GM19023 (cell line): Measurements from ENCODE around the gene ARHGEF2.

Experiments used
- ATAC-seq: cut with Tn5 transposase; IDR thresholded peaks from one replicate; pipeline ENCODE4 v1.9.1; 2021; ENCODE audit warnings: mild to moderate bottlenecking, moderate library complexity; ENCODE audit not compliant: unreplicated experiment

The ARHGEF2 gene

DNA sequence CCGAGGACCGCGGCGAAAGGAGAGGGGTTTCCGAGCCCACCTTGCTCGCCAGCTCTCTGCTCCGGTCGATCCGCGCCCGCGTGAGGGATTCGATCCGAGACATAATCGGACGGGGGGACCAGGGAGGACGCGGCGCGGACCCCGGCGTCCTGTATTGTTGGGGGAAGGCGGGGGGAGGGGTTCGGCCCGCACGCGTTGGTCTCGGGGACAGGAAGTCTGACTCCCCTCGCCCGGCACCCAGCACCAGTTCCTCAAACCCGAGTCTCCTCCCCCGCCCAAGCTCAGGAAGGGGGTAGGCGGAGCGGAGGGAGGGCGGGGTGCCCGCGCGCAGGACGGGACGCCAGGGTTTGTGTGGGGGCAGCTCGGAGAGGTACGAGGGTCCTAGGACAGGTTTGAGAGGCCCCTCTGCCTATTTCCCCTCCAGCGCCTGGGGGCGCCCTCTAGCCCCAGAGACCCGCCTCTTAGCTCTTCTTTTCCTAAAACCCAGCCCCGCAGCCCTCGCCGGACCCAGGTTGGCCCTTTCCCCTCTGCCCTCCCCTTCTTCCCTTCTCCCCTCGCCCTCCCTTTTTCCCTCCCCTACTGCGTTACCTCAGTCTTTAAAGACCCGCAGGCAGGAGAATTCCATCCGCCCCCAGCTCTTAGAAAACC, at the start of gene ARHGEF2:
Gene ARHGEF2 (minus strand): TSS at position 223 of the 648 bp plus-strand sequence. CDS start 120 bp downstream, at position 103.
- ATAC-seq, result no peak

DNA sequence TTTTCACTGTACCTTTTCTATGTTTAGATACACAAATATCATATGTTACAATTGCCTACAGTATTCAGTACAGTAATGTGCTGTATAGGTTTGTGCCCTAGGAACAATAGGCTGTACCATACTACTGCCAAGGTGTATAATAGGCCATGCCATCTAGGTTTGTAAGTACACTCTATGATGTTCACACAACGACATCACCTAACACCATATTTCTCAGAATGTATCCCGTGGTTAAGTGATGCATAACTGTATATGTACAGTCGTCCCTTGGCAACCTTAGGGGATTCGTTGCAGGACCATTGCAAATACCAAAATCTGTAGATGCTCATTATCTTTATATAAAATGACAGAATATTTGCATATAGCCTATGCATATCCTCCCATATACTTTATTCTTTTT, 48.2 kb upstream of the ARHGEF2 start:
- no peak for ATAC-seq

DNA sequence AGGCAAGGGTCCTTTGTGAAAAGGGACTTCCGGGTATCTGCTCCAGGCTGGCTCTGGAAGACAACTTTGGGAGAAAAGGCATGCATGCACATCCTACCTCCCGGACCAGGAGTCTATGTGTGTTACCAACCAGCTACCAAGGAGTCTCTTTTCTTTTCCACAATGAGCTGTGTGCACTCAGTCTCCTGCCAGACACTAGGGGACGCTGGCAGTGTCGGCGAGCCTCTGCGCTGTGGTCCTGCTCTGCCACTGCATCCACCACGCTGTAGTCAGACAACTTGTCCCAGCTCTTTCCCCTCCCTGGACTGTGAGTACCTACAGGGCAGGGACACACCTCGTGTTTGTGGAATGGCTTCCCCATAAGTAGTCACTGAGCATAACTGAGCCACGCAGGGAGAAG, 47.5 kb upstream of the ARHGEF2 start:
- no peak for ATAC-seq

DNA sequence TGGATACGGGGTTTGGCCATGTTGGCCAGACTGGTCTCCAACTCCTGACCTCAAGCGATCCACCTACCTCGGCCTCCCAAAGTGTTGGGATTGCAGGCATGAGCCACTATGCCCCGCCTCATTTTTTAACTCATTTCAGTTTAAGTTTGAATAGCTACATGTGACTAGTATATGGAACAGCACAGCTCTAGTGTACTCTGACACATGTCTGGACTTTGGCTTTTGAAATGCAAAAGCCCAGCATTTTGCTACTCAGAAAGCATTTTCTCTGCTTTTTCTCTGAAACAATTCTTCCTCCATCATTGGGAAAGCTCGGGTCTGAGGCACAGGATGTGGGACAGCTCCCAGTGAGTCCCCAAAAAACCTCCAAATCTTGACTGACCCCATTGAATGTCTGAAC, 46.5 kb upstream of the ARHGEF2 start:
- no peak for ATAC-seq

DNA sequence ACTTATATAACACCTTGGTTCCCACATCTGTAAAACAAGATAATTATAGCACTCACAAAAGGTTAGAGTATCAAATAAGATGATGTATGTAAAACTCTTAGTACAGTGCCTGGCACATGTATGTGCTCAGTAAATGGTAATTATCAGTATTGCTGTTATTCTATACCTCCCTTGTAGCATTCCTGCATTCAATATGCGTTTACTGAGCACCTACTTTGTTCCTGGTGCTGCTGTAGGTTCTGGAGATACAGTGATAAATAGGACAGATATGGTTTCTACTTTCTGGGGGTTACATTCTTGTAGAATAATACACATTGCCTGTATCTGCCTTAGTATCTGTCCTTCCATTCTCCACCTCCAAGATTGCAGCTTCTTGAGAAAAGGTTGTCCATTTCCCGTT, 43.6 kb upstream of the ARHGEF2 start:
- no peak for ATAC-seq

DNA sequence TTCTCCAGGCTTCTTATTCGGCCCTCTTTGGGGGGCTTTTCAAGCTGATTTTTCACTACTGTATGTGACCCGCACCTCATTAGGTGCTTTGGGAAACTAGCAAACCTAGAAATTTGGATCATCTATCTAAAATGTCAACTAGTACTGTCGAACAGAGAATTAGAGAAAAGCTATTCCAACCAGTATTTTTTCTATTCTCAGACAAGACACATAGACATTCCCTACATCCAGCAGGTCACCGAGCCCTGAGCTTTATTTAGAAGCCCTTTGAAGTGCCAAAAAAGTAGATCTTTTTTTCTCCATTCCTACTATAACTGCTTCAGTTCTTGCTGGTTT, 42.7 kb upstream of the ARHGEF2 start:
- ATAC-seq, result no peak

DNA sequence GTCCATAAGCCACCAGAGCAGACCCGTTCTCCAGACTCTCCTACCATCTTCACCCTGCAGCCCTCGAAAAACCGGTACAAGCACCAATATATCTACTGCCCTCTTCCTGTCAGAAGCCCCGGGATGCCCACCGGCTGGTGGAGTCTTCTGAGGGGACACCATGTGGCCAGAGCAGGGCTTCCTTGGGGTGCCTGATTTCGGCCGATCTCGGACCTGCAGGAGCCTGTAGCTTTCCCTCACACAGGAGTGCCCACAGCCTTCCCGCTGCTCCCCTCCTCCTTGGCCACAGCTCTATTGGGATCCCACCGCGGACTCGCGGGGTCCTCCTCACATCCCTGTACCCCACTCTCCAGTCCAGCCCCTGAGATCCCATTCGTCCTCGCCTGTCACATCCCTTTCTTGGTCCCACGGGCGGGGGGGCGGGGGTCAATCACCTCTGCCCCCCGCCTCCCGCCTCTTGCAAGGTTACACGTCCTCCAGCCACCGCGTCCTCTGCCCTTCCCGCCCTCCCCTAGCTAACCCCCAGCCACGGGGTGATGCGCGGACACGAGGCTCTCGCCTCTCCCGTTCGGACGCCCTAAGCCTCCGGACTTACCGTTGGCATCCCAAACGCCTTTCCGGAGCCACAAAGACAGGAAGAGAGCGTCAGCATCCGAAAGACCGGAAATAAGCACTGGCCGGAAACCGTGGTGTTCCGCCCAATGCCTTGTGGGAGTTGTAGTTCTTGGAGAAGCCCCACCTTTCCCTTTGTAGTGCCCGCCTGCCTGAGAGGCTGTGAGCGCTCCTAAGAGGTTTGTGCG, 42.1 kb upstream of the ARHGEF2 start, which contains the start of gene SSR2:
Gene SSR2 (minus strand): TSS at position 659 of the 800 bp plus-strand sequence. CDS start 784 bp downstream, outside the sequence.
- peak; percentile 97 for ATAC-seq

DNA sequence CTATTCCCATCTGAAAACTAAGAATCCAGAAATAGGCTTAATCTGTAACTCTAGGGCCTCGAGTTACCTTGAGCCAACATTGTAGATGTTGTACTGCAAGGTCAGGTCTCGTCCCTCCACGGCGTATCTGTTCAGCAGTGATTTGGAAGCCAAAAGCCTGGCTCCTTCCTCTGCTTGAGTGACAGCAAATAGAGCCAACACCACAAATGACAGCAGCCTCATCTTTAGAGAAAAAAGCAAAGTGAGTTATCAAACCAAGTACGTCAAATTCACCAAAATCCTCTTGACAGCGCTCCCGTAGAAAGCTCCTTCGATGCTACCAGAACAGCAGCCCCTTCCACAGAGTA, 41.6 kb upstream of the ARHGEF2 start:
- no peak for ATAC-seq

DNA sequence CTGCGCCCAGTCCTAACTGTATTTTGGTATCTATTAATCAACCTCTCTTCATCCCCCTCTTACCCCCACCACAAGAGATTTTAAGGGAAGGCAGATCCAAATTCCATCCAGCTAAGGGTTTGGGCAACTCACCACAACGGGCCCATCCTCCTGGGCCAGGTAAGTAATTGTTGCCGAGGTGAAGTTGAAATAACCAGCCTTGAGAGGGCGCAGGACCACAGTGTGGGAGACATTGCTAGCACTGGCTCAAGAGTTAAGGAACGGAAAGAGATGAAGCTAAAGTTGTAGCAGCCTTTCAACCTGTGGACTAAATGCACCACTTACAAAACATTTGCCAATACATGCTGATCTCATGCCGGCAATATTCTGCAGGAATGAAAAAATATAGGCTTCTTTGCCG, 36.5 kb upstream of the ARHGEF2 start:
- no peak for ATAC-seq

DNA sequence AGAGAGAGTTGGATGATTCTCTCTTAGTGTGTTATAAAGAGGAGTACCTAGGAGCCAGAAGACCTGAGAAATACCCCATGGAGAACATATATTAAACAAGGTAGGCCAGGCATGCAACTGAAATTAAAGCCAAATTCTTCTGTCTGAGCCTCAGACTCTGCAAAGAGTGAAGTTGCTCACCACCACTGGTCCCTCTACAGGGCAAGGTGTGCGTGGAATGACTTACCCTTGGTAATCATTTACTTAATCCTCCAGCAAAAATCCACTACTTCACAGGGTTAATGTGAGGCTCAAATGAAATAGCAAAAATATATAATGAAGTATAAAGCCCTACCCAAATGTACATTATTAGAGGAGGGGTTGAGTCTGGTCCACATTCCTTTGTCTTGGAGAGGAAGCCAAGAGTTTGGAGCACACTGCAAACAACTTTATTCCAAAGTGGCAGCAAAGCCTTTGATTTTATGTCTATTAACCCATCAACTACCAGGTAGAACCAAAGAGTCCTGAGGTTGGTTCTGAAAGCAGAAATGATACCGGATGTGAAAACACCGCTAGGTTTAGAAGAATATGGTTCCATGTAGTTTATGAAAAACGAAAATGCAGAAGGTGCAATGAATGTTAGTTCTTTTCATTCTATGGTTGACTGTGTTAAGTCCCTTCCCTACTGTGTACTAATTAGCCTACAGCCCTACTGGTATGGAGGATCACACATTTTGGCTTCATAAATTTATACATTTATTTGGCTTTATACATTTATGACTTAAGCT, 33.9 kb upstream of the ARHGEF2 start:
- peak; percentile 75 for ATAC-seq

DNA sequence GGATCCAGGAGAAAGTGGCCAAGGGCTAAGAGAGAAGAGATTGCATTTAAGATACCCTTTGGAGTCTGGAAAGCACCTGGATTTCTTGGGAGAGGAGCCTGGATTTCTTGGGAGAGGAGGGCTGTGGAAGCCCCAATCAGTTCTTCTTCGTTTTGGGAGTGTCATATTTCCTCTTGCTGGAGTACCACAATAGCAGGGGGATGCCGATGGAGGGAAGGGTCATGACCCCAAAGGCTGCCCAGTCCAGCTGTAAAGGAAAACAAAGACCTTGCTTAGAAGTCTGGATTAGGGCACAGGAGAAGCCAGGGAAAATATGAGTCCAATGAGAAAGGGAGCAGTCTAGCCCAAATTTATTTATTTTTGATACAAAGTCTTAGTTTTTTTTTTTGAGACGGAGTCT, 31.1 kb upstream of the ARHGEF2 start:
- no peak for ATAC-seq

DNA sequence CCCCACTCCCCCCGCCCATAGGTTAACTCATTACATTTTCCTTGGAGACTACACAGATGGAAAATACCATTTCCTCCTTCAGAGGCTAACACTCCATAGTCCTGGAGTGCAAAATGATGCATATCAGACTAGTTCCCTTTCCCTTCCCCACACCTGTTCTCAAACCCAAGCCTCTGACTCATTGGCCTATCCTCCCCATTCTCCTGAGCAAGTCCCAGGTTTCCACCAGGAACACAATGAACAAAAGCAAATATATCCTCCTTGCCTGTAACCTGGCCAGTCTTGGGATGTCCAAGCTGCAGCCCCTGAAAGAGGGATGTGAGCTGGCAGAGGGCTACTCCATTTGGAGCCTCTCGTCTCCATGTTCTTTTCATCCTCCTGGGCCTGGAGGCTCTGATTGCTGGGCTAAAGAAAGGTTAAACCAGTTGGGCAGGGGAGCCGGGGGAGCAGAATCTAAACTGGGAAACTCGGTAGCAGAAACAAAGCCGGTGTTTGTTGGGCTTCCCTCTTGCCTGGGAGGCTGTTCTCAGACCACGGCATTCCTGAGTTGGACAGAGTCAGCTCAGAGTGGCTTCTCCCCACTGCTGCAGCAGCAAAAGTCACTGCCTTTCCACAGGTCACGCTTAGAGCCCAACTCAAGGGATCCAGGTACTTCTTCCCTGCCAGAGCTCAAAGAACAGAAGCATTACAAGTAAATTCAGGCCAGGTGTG, 28.5 kb upstream of the ARHGEF2 start:
- ATAC-seq, result no peak

DNA sequence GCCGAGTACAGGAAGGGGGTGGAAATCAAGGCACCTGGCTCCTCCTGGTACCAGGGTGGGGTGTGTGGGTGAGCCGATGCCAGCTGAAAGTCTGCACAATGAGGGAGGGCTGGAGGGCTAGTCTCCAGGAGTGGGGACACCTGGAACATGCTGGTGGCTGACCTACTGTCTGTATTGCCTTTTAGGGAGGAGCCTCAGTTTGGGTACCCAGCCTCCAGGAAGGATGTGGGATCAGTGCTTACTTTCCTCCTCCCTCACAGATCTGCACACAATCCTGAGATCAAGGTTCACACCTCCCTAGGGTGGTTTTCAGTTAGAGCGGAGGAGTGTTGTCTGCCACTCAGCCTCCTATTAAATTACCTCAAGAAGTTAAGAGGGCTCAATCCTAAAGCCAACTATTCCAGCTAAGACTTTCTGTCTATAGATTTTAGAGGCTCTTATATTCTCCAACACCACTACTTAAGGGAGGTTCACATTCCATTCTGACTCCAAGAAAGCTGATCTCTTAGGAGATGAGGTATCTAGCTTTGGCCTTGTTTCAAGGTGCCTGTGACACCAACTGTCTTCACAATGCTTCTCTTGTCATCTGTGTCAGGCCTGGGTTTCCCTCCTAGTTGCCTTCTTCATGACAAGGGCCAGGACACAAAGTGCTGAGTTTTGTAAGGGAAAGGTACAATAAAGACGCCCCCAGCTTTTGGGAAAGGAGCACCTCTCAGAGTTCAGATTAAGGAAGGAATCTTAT, 26.7 kb upstream of the ARHGEF2 start:
- ATAC-seq, result no peak

DNA sequence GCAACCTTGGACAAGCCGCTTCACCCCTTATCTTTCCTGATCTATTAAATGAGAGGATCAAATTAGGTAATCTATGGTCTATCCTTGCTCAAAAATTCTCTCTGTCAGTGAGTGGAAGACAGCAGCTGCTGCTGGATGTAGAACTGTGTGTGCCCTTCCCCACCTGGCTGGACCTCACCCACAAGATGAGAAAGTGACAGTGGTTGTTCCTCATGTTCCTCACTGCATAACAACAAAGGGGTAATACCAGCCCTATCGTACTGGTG, 25.5 kb upstream of the ARHGEF2 start:
- ATAC-seq, result no peak

DNA sequence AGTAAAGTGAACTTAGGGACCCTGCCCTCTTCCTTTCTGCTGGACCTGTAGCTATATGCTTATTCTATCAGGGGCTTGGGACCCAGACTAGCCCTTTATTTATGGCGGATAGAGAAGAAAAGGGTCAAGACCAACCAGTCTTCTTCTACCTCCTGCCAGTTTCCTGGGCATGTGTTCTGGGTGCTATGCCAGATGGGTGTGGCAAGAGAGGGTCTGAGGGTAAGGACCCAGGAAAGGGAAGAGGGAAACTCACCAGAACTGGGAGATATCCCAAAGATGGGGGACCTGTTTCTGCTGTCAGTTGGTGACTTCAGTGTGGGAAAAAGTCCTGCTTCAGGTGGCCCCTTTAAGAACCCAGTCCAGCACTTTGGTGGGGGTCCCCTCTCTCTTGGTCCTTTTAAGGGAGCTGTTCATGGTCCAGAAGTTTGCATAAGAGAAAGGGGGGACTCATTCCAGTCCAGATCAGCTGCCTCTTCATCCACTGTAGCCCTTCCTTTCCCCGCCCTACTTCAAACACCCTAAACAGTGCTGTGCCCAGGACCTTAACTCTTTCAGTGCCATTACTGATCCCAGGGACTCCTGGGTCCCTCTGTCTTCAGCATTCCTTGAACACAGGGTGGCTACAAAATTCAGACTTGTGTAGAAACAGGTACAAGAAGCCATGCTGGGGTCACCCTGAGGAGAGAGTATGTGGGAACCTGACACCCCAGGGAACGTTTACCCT, 24.0 kb upstream of the ARHGEF2 start:
- no peak for ATAC-seq

DNA sequence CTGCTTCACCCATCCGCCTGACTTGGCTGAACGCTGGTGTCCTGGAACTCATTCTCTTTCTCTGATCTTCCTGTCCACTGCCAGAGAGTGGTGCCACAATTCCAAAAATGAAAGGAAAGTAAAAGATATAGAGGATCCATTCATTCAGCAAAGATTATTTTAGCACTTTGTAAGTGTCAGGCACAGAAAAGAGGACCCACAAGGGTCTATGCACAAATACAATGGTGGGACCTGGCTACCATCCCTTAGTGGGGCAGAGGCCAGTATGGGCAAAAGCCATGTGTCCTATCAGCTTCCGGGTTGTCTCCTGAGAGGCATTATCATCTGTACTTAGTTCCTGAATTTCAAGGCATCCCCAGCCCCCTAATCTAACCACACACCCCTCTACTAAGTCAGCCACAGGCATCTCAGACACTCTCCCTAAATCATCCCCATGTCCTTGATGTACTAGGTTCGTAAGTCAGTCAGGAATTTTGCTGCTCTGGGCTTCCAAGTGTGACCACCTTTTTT, 23.4 kb upstream of the ARHGEF2 start:
- no peak for ATAC-seq

DNA sequence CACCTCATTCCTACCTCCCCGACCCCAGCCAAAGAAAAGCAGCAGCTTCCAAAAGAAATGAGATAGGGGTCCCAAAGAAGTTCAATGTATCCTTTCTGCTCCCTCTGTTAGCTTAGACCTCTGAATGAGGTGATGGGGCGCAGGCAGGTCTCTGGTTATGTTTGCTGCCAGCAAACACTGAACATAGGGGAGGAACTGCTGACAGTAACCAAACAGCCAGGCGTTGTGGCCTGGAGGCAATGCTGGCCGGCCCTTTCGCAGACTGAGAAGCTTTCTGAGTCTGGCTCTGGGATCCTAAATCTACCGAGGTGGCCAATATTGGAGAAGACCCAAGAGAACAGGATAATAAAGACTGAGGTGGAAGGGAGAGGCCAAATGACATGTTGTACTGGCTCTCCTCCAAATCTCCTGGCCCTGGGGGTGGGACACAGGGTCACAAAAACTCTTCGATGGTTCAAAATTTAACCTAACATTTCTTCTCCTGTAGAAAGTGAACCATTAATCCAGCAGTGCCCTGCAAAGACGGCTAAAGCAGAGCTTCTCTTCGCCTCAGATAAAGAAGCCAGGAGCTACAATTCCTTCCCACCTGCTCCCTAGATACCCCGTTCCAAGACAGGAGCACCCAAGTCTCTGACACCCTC, 22.8 kb upstream of the ARHGEF2 start:
- no peak for ATAC-seq

DNA sequence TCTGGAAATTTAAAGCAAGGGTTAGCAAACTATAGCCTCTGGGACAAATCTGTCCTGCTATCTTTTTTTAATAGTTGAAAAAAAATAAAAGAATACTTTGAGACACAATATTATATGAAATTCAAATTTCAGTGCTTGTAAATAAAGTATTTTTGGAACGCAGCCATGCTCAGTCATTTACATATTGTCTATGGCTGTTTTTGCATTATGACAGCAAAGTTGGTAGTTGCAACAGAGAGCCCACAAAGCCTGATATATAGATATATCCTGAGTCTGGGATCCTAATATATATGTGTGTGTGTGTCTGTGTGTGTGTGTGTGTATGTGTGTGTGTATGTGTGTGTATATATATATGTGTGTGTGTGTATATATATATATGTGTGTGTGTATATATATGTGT, 21.6 kb upstream of the ARHGEF2 start:
- ATAC-seq, result no peak

DNA sequence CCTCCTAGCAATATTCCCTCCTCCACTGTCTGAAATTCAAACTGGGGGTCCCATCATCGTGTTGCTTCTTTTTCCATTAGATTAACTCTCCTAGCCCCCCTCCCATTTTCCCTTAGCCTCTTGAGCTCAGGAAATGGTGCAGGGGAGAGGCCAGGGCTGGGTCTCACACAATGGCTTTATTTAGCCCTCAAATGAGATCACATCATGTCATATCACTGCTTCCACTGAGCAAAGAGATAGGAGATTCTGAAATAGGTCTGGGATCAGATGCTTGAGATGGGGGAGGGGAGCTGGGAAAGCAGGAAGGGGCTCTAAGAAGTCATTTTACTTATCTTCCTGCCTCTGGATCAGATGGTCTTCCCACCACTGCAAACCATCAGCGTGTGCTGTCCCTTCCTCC, 17.8 kb upstream of the ARHGEF2 start:
- no peak for ATAC-seq

DNA sequence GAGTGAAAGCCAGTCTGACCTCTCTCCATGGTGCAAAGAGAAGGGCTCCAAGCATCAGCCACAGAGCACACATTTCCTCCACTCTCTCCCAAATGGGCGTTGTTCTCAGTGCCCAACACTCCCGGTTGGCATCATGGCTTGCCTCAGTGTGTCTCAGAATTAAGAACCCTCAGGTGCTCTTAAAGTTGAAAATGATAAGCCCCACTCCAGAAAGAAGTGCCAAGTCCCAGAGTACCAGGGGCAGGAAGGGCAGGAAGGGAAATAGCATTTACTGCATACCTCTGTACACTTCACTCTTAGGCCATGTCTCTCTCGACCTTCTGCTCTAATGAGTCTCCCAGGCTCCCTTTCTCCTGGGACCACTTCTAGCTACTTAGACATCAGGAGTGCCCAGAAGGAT, 15.2 kb upstream of the ARHGEF2 start:
- no peak for ATAC-seq
